Stimulated activated CD4-positive, alpha-beta T cell treated with anti-CD3 and anti-CD28 coated beads, Interleukin-15, amount 100 ng/mL, for 48 hours (primary cell): ENCODE results near the gene NRARP.

Source experiments
- DNase-seq, 2 donors: peaks; one replicate each; pipeline ENCODE4 v3.0.0-alpha.2; 2020; ENCODE audit warnings: low read depth in 2 of 2

Gene NRARP

GRCh38 chr9:137323531-137324331 is 21.7 kb upstream of the NRARP start:
- no peak for DNase-seq

- DNase-seq, result no peak
Observed at GRCh38 chr9:137321726-137322361, 19.8 kb upstream of the NRARP start.

GRCh38 chr9:137320555-137321384 is 18.7 kb upstream of the NRARP start:
- DNase-seq, result no peak

- no peak for DNase-seq
Observed at GRCh38 chr9:137319739-137320551, 17.9 kb upstream of the NRARP start.

- DNase-seq, result no peak
Observed at GRCh38 chr9:137319011-137319738, 17.1 kb upstream of the NRARP start.

GRCh38 chr9:137318602-137319001 is 16.5 kb upstream of the NRARP start:
- DNase-seq, result no peak

- DNase-seq, result no peak
Observed at GRCh38 chr9:137317718-137318511, 15.8 kb upstream of the NRARP start.

- no peak for DNase-seq
Observed at GRCh38 chr9:137317021-137317717, 15.1 kb upstream of the NRARP start.

GRCh38 chr9:137316012-137316981 is 14.2 kb upstream of the NRARP start:
- DNase-seq, result no peak

GRCh38 chr9:137315581-137316011 is 13.5 kb upstream of the NRARP start:
- no peak for DNase-seq

GRCh38 chr9:137314561-137315560 is 12.8 kb upstream of the NRARP start:
- DNase-seq, result no peak

- no peak for DNase-seq
Observed at GRCh38 chr9:137313956-137314560, 12.0 kb upstream of the NRARP start.

- DNase-seq, result no peak
Observed at GRCh38 chr9:137313326-137313936, 11.4 kb upstream of the NRARP start.

- DNase-seq, result no peak
Observed at GRCh38 chr9:137312852-137313325, 10.8 kb upstream of the NRARP start.

- DNase-seq, result no peak
Observed at GRCh38 chr9:137311986-137312851, 10.1 kb upstream of the NRARP start.
